ENCODE data around the gene SPHK2.
"Not testable (repeated sequence)": the region's sequence is repeated elsewhere in the genome, so short reads cannot be mapped to it uniquely, and the experiment has no call there.

SPHK2 gene

GRCh38 chr19:48660852-48661710, 41.8 kb downstream of the SPHK2 start:
- DNase-seq (ENCODE audit: low read depth): peak; percentile 89

GRCh38 chr19:48661711-48662090, 42.4 kb downstream of the SPHK2 start:
- DNase-seq (ENCODE audit: low read depth): no peak

- DNase-seq (ENCODE audit: low read depth): no peak
These were observed 44.4 kb downstream of the SPHK2 start for GRCh38 chr19:48663667-48664066.

GRCh38 chr19:48664476-48664875, 45.2 kb downstream of the SPHK2 start:
- DNase-seq (ENCODE audit: low read depth): no peak

- no peak for DNase-seq (ENCODE audit: low read depth)
These were observed 46.5 kb downstream of the SPHK2 start for GRCh38 chr19:48665786-48666185.

GRCh38 chr19:48668332-48668731, 49.0 kb downstream of the SPHK2 start:
- no peak for DNase-seq (ENCODE audit: low read depth)

- no peak for DNase-seq (ENCODE audit: low read depth)
These were observed 49.5 kb downstream of the SPHK2 start for GRCh38 chr19:48668761-48669160.

GRCh38 chr19:48669903-48670668, 50.8 kb downstream of the SPHK2 start:
- no peak for DNase-seq (ENCODE audit: low read depth)

GRCh38 chr19:48670699-48671445, 51.6 kb downstream of the SPHK2 start:
- no peak for DNase-seq (ENCODE audit: low read depth)

GRCh38 chr19:48671446-48671995, 52.2 kb downstream of the SPHK2 start:
- no peak for DNase-seq (ENCODE audit: low read depth)

- no peak for DNase-seq (ENCODE audit: low read depth)
These were observed 53.7 kb downstream of the SPHK2 start, which contains the start of gene NTN5 for GRCh38 chr19:48672994-48673393. Gene NTN5, minus strand, starts transcription at chr19:48673017. Its CDS starts 2,031 bp downstream, at chr19:48670986.

GRCh38 chr19:48673436-48674100, 54.3 kb downstream of the SPHK2 start:
- no peak for DNase-seq (ENCODE audit: low read depth)

GRCh38 chr19:48674216-48674809, 55.0 kb downstream of the SPHK2 start:
- no peak for DNase-seq (ENCODE audit: low read depth)

- DNase-seq (ENCODE audit: low read depth): peak; percentile 67
These were observed 55.9 kb downstream of the SPHK2 start for GRCh38 chr19:48674921-48675824.

GRCh38 chr19:48676487-48676886, 57.2 kb downstream of the SPHK2 start:
- no peak for DNase-seq (ENCODE audit: low read depth)

- DNase-seq (ENCODE audit: low read depth): no peak
These were observed 57.6 kb downstream of the SPHK2 start for GRCh38 chr19:48676887-48677286.

- DNase-seq (ENCODE audit: low read depth): no peak
These were observed 58.9 kb downstream of the SPHK2 start for GRCh38 chr19:48678201-48678600.

- DNase-seq (ENCODE audit: low read depth): not testable (repeated sequence)
These were observed 60.7 kb downstream of the SPHK2 start for GRCh38 chr19:48680006-48680405.

All from amniotic epithelial cell (primary cell).